ENCODE measurements around the gene CLDN14.

DNA sequence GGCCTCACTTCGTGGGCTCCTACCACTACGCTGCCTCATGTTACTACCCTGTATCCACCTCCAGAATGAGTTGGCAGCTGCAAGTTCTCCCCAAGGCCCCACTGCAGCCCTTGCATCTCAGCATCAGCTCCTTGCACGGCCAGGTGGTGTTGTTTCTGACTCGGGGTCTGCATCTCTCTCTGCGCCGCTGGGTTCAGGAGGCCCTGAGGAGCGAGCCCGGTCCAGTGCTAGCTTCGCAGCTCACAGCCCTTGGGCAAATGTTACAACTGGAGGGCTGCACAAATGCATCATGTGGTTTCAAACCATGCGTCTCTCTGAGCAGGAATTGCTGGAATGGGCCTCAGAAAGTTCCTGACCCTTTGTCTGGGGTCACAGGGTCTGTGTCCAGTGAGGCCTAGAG, 3.2 kb upstream of the CLDN14 start:
- TF ChIP-seq POLR2A (IDR thresholded peaks at IDR 0.05; ENCODE audit: extremely low read depth, insufficient read length) = no peak
- TF ChIP-seq, protein P1, sequence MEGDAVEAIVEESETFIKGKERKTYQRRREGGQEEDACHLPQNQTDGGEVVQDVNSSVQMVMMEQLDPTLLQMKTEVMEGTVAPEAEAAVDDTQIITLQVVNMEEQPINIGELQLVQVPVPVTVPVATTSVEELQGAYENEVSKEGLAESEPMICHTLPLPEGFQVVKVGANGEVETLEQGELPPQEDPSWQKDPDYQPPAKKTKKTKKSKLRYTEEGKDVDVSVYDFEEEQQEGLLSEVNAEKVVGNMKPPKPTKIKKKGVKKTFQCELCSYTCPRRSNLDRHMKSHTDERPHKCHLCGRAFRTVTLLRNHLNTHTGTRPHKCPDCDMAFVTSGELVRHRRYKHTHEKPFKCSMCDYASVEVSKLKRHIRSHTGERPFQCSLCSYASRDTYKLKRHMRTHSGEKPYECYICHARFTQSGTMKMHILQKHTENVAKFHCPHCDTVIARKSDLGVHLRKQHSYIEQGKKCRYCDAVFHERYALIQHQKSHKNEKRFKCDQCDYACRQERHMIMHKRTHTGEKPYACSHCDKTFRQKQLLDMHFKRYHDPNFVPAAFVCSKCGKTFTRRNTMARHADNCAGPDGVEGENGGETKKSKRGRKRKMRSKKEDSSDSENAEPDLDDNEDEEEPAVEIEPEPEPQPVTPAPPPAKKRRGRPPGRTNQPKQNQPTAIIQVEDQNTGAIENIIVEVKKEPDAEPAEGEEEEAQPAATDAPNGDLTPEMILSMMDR (IDR thresholded peaks at IDR 0.05; ENCODE audit: low read depth, low read length) = no peak

Data from NB4 (cell line).